GM23248 (cell line): Measurements from ENCODE around the gene ENSA. TPM values are rescaled to one million over a fixed set of nuclear protein-coding genes. Genes with fewer than 3 reads are reported as not detected.
"Not testable (repeated sequence)": the region's sequence is repeated elsewhere in the genome, so short reads cannot be mapped to it uniquely, and the experiment has no call there.

Experiments used
- DNase-seq: peaks from one replicate; pipeline ENCODE4 v3.0.0-alpha.2; 2015
- H2AFZ ChIP-seq: fragments of 200-600 bp; sonication (generic); 2 replicates; pipeline ENCODE4 v1.6.1; 2016; ENCODE audit warnings: antibody characterized with exemption
- H3F3A ChIP-seq: fragments of 200-600 bp; sonication (generic); 2 replicates; pipeline ENCODE4 v1.6.1; 2016; ENCODE audit warnings: mild to moderate bottlenecking, antibody characterized with exemption, mixed run types; ENCODE audit not compliant: insufficient read depth
- H3K27ac ChIP-seq: fragments of 200-600 bp; sonication (generic); 2 replicates; pipeline ENCODE4 v1.5.1; 2016; ENCODE audit warnings: mild to moderate bottlenecking
- H3K27me3 ChIP-seq: fragments of 200-600 bp; sonication (generic); replicated peaks from 2 replicates; pipeline ENCODE4 v1.6.1; 2016; ENCODE audit warnings: mild to moderate bottlenecking; ENCODE audit not compliant: insufficient read depth
- H3K36me3 ChIP-seq: fragments of 200-600 bp; sonication (generic); 2 replicates; pipeline ENCODE4 v1.6.1; 2016; ENCODE audit warnings: low read depth, mild to moderate bottlenecking
- H3K4me1 ChIP-seq: fragments of 200-600 bp; sonication (generic); 2 replicates; pipeline ENCODE4 v1.6.1; 2016; ENCODE audit warnings: mild to moderate bottlenecking; ENCODE audit not compliant: insufficient read depth
- H3K4me2 ChIP-seq: fragments of 200-600 bp; sonication (generic); one replicate; pipeline ENCODE4 v1.6.1; 2016; ENCODE audit warnings: mild to moderate bottlenecking; ENCODE audit not compliant: unreplicated experiment
- H3K4me3 ChIP-seq: fragments of 200-600 bp; sonication (generic); 2 replicates; pipeline ENCODE4 v1.5.1; 2016; ENCODE audit warnings: mild to moderate bottlenecking
- H3K79me2 ChIP-seq: fragments of 200-600 bp; sonication (generic); 2 replicates; pipeline ENCODE4 v1.6.1; 2016; ENCODE audit warnings: mild to moderate bottlenecking; ENCODE audit not compliant: insufficient read depth
- H3K9ac ChIP-seq: fragments of 200-600 bp; sonication (generic); 2 replicates; pipeline ENCODE4 v1.6.1; 2016; ENCODE audit warnings: mild to moderate bottlenecking
- H3K9me2 ChIP-seq: fragments of 200-600 bp; sonication (generic); 2 replicates; pipeline ENCODE4 v1.6.1; 2016; ENCODE audit warnings: mixed run types, mild to moderate bottlenecking, moderate library complexity; ENCODE audit not compliant: insufficient read depth
- H3K9me3 ChIP-seq: fragments of 200-600 bp; sonication (generic); one replicate; pipeline ENCODE4 v1.6.1; 2017; ENCODE audit warnings: low read depth
- H4K20me1 ChIP-seq: fragments of 200-600 bp; sonication (generic); 2 replicates; pipeline ENCODE4 v1.6.0; 2016; ENCODE audit not compliant: insufficient read depth
- EZH2 ChIP-seq: fragments of 200-600 bp; sonication (generic); IDR thresholded peaks from 2 replicates; pipeline ENCODE4 v1.6.1; 2018; ENCODE audit warnings: antibody characterized with exemption, mild to moderate bottlenecking; ENCODE audit not compliant: insufficient read depth, poor library complexity, severe bottlenecking
- EZH2phosphoT487 ChIP-seq: fragments of 200-600 bp; sonication (generic); IDR thresholded peaks from 2 replicates; pipeline ENCODE4 v1.6.1; 2018; ENCODE audit warnings: antibody characterized with exemption, moderate library complexity, mild to moderate bottlenecking, low read depth; ENCODE audit not compliant: insufficient read depth
- WGBS, 2 experiments: methylation state at CpG; one replicate each; pipeline ENCODE4 v1.1.6; 2015 to 2017; ENCODE audit warnings: low lambda C conversion rate in 2 of 2, low coverage in 1 of 2; ENCODE audit errors: missing lambda C conversion rate in 2 of 2; 5-methylcytosine and 5-hydroxymethylcytosine counted together
- in situ Hi-C: fragments of 300-500 bp; cut with MboI; formaldehyde crosslinking; loops from 2 replicates; pipeline ENCODE4 v1.15.0; 2020
- polyA plus RNA-seq: library from polyadenylated mRNA; unstranded; fragments of >200 nt; fragmentation: Nextera tagmentation; extraction: Ambion mirVana; gene quantifications from 2 replicates; pipeline ENCODE4 v1.2.1, GENCODE V29; 2016
- total RNA-seq: library from RNA; depleted of rRNA; stranded (reverse); fragments of >200 nt; shearing (Covaris generic); gene quantifications from 2 replicates; pipeline ENCODE4 v1.2.3, GENCODE V29; 2014

ENSA gene
- total and polyA plus RNA-seq, 2 experiments from 2014 or later = 44.4 to 54.3 TPM

GRCh38 chr1:150650193-150650592 is 20.8 kb upstream of the ENSA start:
- Histone ChIP-seq H2AFZ (no peak overlapping the region), H3K27me3 (no peaks in the 10 kb centered on the region), H3K4me2 (no peak overlapping the region), H3K4me3 (no peak overlapping the region), H3K9me2 (no peaks in the 10 kb centered on the region), H3K79me2 (no peaks in the 10 kb centered on the region), H4K20me1 (no peaks in the 10 kb centered on the region), H3K27ac (no peak overlapping the region), H3K9ac (no peak overlapping the region), H3K4me1 (no peaks in the 10 kb centered on the region), H3F3A (no peaks in the 10 kb centered on the region; the same call in 1 of the 2 replicates), H3K9me3 (no peaks in the 10 kb centered on the region), H3K36me3 (peaks cover 23% of the 10 kb centered on the region; the same call in 1 of the 2 replicates)
- in situ Hi-C loops = no loop called here
- TF ChIP-seq EZH2 = no peak
- TF ChIP-seq EZH2phosphoT487 = no peak
- WGBS, 2 experiments = 90 to 100% methylated on average over 1 of the region's 1 CpG
- no peak for DNase-seq

- Histone ChIP-seq H3K4me3 (no peak overlapping the region), H3K9ac (no peak overlapping the region), H4K20me1 (no peaks in the 10 kb centered on the region), H3K9me2 (no peaks in the 10 kb centered on the region), H3K36me3 (peaks cover 23% of the 10 kb centered on the region; the same call in 1 of the 2 replicates), H3F3A (no peaks in the 10 kb centered on the region; the same call in 1 of the 2 replicates), H3K79me2 (no peaks in the 10 kb centered on the region), H3K27me3 (no peaks in the 10 kb centered on the region), H3K4me1 (no peaks in the 10 kb centered on the region), H3K4me2 (no peak overlapping the region), H2AFZ (no peak overlapping the region), H3K9me3 (no peaks in the 10 kb centered on the region), H3K27ac (no peak overlapping the region)
- no peak for TF ChIP-seq EZH2phosphoT487
- no peak for TF ChIP-seq EZH2
- 88 to 95% methylated on average over 5 of the region's 5 CpGs for WGBS, 2 experiments
- in situ Hi-C loops = no loop called here
- no peak for DNase-seq
These were observed 20.1 kb upstream of the ENSA start for GRCh38 chr1:150649441-150650075.

GRCh38 chr1:150642296-150642695 is 12.9 kb upstream of the ENSA start:
- Histone ChIP-seq H3K27ac (no peak overlapping the region), H3K9me3 (no peaks in the 10 kb centered on the region), H3K36me3 (0 out of 2 replicates have a peak, but pooled peaks cover 9% of the 10 kb centered on the region), H4K20me1 (no peaks in the 10 kb centered on the region), H2AFZ (0 out of 2 replicates have a peak overlapping the region, but pooled peaks have one; percentile 6), H3K4me1 (no peaks in the 10 kb centered on the region), H3K4me2 (no peak overlapping the region), H3K27me3 (no peaks in the 10 kb centered on the region), H3F3A (peaks cover 15% of the 10 kb centered on the region; the same call in 1 of the 2 replicates), H3K79me2 (no peaks in the 10 kb centered on the region), H3K9ac (no peak overlapping the region), H3K4me3 (no peak overlapping the region), H3K9me2 (no peaks in the 10 kb centered on the region)
- WGBS, 2 experiments = 42 to 72% methylated on average over 4 of the region's 4 CpGs
- TF ChIP-seq EZH2 (no peak), EZH2phosphoT487 (no peak)
- no peak for DNase-seq
- in situ Hi-C loops = no loop called here

- in situ Hi-C loops = not testable (repeated sequence)
- WGBS, 2 experiments = 96 to 98% methylated on average over 9 of the region's 9 CpGs
These were observed 11.9 kb upstream of the ENSA start for GRCh38 chr1:150641126-150641815.

GRCh38 chr1:150638430-150638829 is 9.0 kb upstream of the ENSA start:
- WGBS, 2 experiments = 76 to 87% methylated on average over 6 of the region's 6 CpGs
- H3K9me2 ChIP-seq, in situ Hi-C loops, H3K27ac ChIP-seq, H2AFZ ChIP-seq, DNase-seq, H4K20me1 ChIP-seq, H3K27me3 ChIP-seq, H3K4me2 ChIP-seq, H3K4me1 ChIP-seq, H3K79me2 ChIP-seq, H3K4me3 ChIP-seq, H3K36me3 ChIP-seq, H3K9me3 ChIP-seq, H3K9ac ChIP-seq: not testable (repeated sequence)
- H3F3A ChIP-seq = peaks cover 15% of the 10 kb centered on the region; the same call in 1 of the 2 replicates

More at GRCh38 chr1:150641126-150641815, 11.9 kb upstream of the ENSA start:
- H3K36me3 ChIP-seq, H3K4me2 ChIP-seq, H3K9me3 ChIP-seq, H3K27me3 ChIP-seq, H3K9me2 ChIP-seq, H3K79me2 ChIP-seq, H3K9ac ChIP-seq, DNase-seq, H2AFZ ChIP-seq, H3K4me1 ChIP-seq, H3K4me3 ChIP-seq, H3K27ac ChIP-seq, H4K20me1 ChIP-seq: not testable (repeated sequence)
- H3F3A ChIP-seq = peaks cover 15% of the 10 kb centered on the region; the same call in 1 of the 2 replicates

- H3F3A ChIP-seq, H3K36me3 ChIP-seq, H2AFZ ChIP-seq, H3K4me3 ChIP-seq, H4K20me1 ChIP-seq, in situ Hi-C loops, H3K27ac ChIP-seq, H3K79me2 ChIP-seq, H3K27me3 ChIP-seq, DNase-seq, H3K9me3 ChIP-seq, H3K9me2 ChIP-seq, H3K9ac ChIP-seq, H3K4me1 ChIP-seq, H3K4me2 ChIP-seq: not testable (repeated sequence)
- 76 to 78% methylated on average over 14 of the region's 17 CpGs for WGBS, 2 experiments
These were observed 5.6 kb upstream of the ENSA start for GRCh38 chr1:150634839-150635622.
